Prostate gland (tissue), 2 donors: ENCODE results near the gene PCDHGA4.

Experiments used
- POLR2A ChIP-seq: fragments of 450-650 bp; IDR thresholded peaks from one replicate; pipeline ENCODE4 v1.6.1; 2016; ENCODE audit warnings: antibody characterized with exemption, mild to moderate bottlenecking
- TF ChIP-seq, protein P1 (sequence below), 4 experiments: fragments of 200-600 bp in 2 of 4; fragments of 450-650 bp in 2 of 4; sonication (generic) in 2 of 4; IDR thresholded peaks; 1 replicate in 3 of 4; 2 replicates in 1 of 4; pipeline ENCODE4 v1.5.1; 2016 to 2019; ENCODE audit warnings: antibody characterized with exemption in 4 of 4, mild to moderate bottlenecking in 2 of 4, moderate library complexity in 2 of 4

DNA sequence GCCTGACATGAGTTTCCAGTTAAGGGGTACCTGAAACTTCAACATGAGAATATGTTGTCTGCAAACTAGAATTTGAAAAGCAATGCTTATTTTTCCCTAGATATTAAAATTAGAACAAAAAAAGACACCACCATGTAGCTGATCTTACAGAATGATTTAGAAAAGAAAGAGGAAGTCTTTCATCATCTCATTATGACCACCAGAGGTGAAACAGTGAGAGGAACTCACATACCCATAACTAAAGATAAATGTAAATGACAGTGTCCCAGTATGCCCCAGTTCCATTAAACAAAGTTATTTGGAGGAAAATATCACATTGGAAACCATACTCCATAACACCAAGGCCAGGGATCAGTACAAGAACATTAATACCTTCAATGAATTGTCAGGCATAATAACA is 41.1 kb upstream of the PCDHGA4 start:
- no peak for TF ChIP-seq POLR2A
- TF ChIP-seq, protein P1, sequence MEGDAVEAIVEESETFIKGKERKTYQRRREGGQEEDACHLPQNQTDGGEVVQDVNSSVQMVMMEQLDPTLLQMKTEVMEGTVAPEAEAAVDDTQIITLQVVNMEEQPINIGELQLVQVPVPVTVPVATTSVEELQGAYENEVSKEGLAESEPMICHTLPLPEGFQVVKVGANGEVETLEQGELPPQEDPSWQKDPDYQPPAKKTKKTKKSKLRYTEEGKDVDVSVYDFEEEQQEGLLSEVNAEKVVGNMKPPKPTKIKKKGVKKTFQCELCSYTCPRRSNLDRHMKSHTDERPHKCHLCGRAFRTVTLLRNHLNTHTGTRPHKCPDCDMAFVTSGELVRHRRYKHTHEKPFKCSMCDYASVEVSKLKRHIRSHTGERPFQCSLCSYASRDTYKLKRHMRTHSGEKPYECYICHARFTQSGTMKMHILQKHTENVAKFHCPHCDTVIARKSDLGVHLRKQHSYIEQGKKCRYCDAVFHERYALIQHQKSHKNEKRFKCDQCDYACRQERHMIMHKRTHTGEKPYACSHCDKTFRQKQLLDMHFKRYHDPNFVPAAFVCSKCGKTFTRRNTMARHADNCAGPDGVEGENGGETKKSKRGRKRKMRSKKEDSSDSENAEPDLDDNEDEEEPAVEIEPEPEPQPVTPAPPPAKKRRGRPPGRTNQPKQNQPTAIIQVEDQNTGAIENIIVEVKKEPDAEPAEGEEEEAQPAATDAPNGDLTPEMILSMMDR (IDR thresholded peaks at IDR 0.05) = no peak
